GM23338 (cell line): ENCODE measurements around the gene ACO2. TPM values are rescaled to one million over a fixed set of nuclear protein-coding genes. Genes with fewer than 3 reads are reported as not detected.

Source experiments
- ATAC-seq: fragments of 200-7000 bp; cut with Tn5 transposase; 3 replicates; pipeline ENCODE4 v1.9.1; 2020
- DNase-seq: peaks from one replicate; pipeline ENCODE4 v3.0.0-alpha.2; 2015; ENCODE audit warnings: low spot score
- H2AFZ ChIP-seq: fragments of 200-600 bp; sonication (generic); 2 replicates; pipeline ENCODE4 v1.8.0; 2016; ENCODE audit warnings: antibody characterized with exemption, mild to moderate bottlenecking, moderate library complexity
- H3F3A ChIP-seq: fragments of 200-600 bp; sonication (generic); replicated peaks from 2 replicates; pipeline ENCODE4 v1.8.0; 2017; ENCODE audit warnings: antibody characterized with exemption, mixed run types, low read depth
- H3K27ac ChIP-seq: fragments of 200-600 bp; sonication (generic); 2 replicates; pipeline ENCODE4 v1.6.1; 2016; ENCODE audit warnings: low read depth
- H3K27me3 ChIP-seq: fragments of 200-600 bp; sonication (generic); 2 replicates; pipeline ENCODE4 v1.8.0; 2016; ENCODE audit warnings: mild to moderate bottlenecking, mixed run types, moderate library complexity; ENCODE audit not compliant: insufficient read depth
- H3K36me3 ChIP-seq: fragments of 200-600 bp; sonication (generic); 2 replicates; pipeline ENCODE4 v1.8.0; 2016; ENCODE audit warnings: mild to moderate bottlenecking; ENCODE audit not compliant: insufficient read depth
- H3K4me1 ChIP-seq: fragments of 200-600 bp; sonication (generic); 2 replicates; pipeline ENCODE4 v1.8.0; 2016; ENCODE audit warnings: mild to moderate bottlenecking, moderate library complexity; ENCODE audit not compliant: insufficient read depth
- H3K4me2 ChIP-seq: fragments of 200-600 bp; sonication (generic); 2 replicates; pipeline ENCODE4 v1.7.1; 2017; ENCODE audit warnings: mixed run types
- H3K4me3 ChIP-seq: fragments of 200-600 bp; sonication (generic); 2 replicates; pipeline ENCODE4 v1.6.1; 2016; ENCODE audit warnings: mixed run types
- H3K79me2 ChIP-seq: fragments of 200-600 bp; sonication (generic); replicated peaks from 2 replicates; pipeline ENCODE4 v1.8.0; 2017; ENCODE audit warnings: mild to moderate bottlenecking; ENCODE audit not compliant: insufficient read depth
- H3K9me2 ChIP-seq: fragments of 200-600 bp; sonication (generic); 2 replicates; pipeline ENCODE4 v1.8.0; 2017; ENCODE audit not compliant: insufficient read depth
- H4K20me1 ChIP-seq: fragments of 200-600 bp; sonication (generic); replicated peaks from 2 replicates; pipeline ENCODE4 v1.8.0; 2017; ENCODE audit warnings: mild to moderate bottlenecking; ENCODE audit not compliant: insufficient read depth
- H3K27ac Mint-ChIP-seq: 2 replicates; pipeline ENCODE4 v1.8.0; 2020; ENCODE audit warnings: inconsistent platforms, mild to moderate bottlenecking, moderate library complexity, mixed read lengths
- H3K27me3 Mint-ChIP-seq: 3 replicates; pipeline ENCODE4 v1.8.0; 2022; ENCODE audit warnings: low read depth, mild to moderate bottlenecking, moderate library complexity, mixed read lengths, inconsistent platforms; ENCODE audit not compliant: insufficient read depth, poor library complexity
- H3K36me3 Mint-ChIP-seq: 3 replicates; pipeline ENCODE4 v1.8.0; 2021; ENCODE audit warnings: low read depth, mild to moderate bottlenecking, inconsistent platforms, moderate library complexity, mixed read lengths
- H3K4me1 Mint-ChIP-seq: 3 replicates; pipeline ENCODE4 v1.8.0; 2020; ENCODE audit warnings: mild to moderate bottlenecking, inconsistent platforms, mixed read lengths
- H3K4me3 Mint-ChIP-seq: 3 replicates; pipeline ENCODE4 v1.8.0; 2021; ENCODE audit warnings: moderate library complexity, mild to moderate bottlenecking, inconsistent platforms, mixed read lengths
- H3K9me3 Mint-ChIP-seq: 3 replicates; pipeline ENCODE4 v1.8.0; 2020; ENCODE audit warnings: moderate library complexity, mild to moderate bottlenecking, inconsistent platforms, mixed read lengths
- EZH2 ChIP-seq: fragments of 200-600 bp; sonication (generic); IDR thresholded peaks from one replicate; pipeline ENCODE4 v1.8.0; 2017; ENCODE audit warnings: antibody characterized with exemption, mild to moderate bottlenecking, low read depth; ENCODE audit not compliant: unreplicated experiment
- EZH2phosphoT487 ChIP-seq: fragments of 200-600 bp; sonication (generic); IDR thresholded peaks from one replicate; pipeline ENCODE4 v1.8.1; 2018; ENCODE audit warnings: antibody characterized with exemption; ENCODE audit not compliant: unreplicated experiment
- JUNB ChIP-seq: IDR thresholded peaks from one replicate; pipeline ENCODE4 v1.6.1; 2016; ENCODE audit warnings: antibody characterized with exemption; ENCODE audit not compliant: unreplicated experiment
- POLR2AphosphoS5 ChIP-seq: IDR thresholded peaks from 2 replicates; pipeline ENCODE4 v1.6.1; 2016; ENCODE audit warnings: antibody characterized with exemption, low read depth
- STAT1 ChIP-seq: IDR thresholded peaks from one replicate; pipeline ENCODE4 v1.6.1; 2016; ENCODE audit warnings: antibody characterized with exemption; ENCODE audit not compliant: unreplicated experiment
- ZNF114 ChIP-seq: fragments of 250-450 bp; sonication (Bioruptor Pico); IDR thresholded peaks from 2 replicates; pipeline ENCODE4 v1.5.0; 2020; ENCODE audit warnings: mild to moderate bottlenecking, moderate library complexity
- ZNF331 ChIP-seq: fragments of 250-450 bp; sonication (Bioruptor Pico); IDR thresholded peaks from 2 replicates; pipeline ENCODE4 v1.5.0; 2020; ENCODE audit warnings: low read depth, mild to moderate bottlenecking, moderate library complexity
- polyA plus RNA-seq: library from polyadenylated mRNA; unstranded; fragments of >200 nt; fragmentation: Nextera tagmentation; extraction: Ambion mirVana; gene quantifications from 2 replicates; pipeline ENCODE4 v1.2.1, GENCODE V29; 2016
- total RNA-seq: library from RNA; depleted of rRNA; stranded (reverse); fragments of >200 nt; shearing (Covaris generic); gene quantifications from 2 replicates; pipeline ENCODE4 v1.2.3, GENCODE V29; 2014
- TF ChIP-seq, protein P1 (sequence below): fragments of 250-450 bp; sonication (Bioruptor Pico); IDR thresholded peaks from 2 replicates; pipeline ENCODE4 v1.5.0; 2020; ENCODE audit warnings: mild to moderate bottlenecking, moderate library complexity
- TF ChIP-seq, protein P2 (sequence below): IDR thresholded peaks from 2 replicates; pipeline ENCODE4 v1.6.1; 2016; ENCODE audit warnings: antibody characterized with exemption
- TF ChIP-seq, protein P3 (sequence below): IDR thresholded peaks from one replicate; pipeline ENCODE4 v1.6.1; 2018; ENCODE audit warnings: antibody characterized with exemption; ENCODE audit not compliant: unreplicated experiment

The ACO2 gene
- total and polyA plus RNA-seq, 2 experiments from 2014 or later = 36.2 to 79.7 TPM

GRCh38 chr22:41474872-41475451 is 6.0 kb downstream of the ACO2 start (continued):
- TF ChIP-seq, protein P1, sequence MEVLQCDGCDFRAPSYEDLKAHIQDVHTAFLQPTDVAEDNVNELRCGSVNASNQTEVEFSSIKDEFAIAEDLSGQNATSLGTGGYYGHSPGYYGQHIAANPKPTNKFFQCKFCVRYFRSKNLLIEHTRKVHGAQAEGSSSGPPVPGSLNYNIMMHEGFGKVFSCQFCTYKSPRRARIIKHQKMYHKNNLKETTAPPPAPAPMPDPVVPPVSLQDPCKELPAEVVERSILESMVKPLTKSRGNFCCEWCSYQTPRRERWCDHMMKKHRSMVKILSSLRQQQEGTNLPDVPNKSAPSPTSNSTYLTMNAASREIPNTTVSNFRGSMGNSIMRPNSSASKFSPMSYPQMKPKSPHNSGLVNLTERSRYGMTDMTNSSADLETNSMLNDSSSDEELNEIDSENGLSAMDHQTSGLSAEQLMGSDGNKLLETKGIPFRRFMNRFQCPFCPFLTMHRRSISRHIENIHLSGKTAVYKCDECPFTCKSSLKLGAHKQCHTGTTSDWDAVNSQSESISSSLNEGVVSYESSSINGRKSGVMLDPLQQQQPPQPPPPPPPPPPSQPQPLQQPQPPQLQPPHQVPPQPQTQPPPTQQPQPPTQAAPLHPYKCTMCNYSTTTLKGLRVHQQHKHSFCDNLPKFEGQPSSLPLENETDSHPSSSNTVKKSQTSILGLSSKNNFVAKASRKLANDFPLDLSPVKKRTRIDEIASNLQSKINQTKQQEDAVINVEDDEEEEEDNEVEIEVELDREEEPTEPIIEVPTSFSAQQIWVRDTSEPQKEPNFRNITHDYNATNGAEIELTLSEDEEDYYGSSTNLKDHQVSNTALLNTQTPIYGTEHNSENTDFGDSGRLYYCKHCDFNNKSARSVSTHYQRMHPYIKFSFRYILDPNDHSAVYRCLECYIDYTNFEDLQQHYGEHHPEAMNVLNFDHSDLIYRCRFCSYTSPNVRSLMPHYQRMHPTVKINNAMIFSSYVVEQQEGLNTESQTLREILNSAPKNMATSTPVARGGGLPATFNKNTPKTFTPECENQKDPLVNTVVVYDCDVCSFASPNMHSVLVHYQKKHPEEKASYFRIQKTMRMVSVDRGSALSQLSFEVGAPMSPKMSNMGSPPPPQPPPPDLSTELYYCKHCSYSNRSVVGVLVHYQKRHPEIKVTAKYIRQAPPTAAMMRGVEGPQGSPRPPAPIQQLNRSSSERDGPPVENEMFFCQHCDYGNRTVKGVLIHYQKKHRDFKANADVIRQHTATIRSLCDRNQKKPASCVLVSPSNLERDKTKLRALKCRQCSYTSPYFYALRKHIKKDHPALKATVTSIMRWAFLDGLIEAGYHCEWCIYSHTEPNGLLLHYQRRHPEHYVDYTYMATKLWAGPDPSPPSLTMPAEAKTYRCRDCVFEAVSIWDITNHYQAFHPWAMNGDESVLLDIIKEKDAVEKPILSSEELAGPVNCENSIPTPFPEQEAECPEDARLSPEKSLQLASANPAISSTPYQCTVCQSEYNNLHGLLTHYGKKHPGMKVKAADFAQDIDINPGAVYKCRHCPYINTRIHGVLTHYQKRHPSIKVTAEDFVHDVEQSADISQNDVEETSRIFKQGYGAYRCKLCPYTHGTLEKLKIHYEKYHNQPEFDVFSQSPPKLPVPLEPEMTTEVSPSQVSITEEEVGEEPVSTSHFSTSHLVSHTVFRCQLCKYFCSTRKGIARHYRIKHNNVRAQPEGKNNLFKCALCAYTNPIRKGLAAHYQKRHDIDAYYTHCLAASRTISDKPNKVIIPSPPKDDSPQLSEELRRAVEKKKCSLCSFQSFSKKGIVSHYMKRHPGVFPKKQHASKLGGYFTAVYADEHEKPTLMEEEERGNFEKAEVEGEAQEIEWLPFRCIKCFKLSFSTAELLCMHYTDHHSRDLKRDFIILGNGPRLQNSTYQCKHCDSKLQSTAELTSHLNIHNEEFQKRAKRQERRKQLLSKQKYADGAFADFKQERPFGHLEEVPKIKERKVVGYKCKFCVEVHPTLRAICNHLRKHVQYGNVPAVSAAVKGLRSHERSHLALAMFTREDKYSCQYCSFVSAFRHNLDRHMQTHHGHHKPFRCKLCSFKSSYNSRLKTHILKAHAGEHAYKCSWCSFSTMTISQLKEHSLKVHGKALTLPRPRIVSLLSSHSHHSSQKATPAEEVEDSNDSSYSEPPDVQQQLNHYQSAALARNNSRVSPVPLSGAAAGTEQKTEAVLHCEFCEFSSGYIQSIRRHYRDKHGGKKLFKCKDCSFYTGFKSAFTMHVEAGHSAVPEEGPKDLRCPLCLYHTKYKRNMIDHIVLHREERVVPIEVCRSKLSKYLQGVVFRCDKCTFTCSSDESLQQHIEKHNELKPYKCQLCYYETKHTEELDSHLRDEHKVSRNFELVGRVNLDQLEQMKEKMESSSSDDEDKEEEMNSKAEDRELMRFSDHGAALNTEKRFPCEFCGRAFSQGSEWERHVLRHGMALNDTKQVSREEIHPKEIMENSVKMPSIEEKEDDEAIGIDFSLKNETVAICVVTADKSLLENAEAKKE = no peak
- TF ChIP-seq, protein P2, sequence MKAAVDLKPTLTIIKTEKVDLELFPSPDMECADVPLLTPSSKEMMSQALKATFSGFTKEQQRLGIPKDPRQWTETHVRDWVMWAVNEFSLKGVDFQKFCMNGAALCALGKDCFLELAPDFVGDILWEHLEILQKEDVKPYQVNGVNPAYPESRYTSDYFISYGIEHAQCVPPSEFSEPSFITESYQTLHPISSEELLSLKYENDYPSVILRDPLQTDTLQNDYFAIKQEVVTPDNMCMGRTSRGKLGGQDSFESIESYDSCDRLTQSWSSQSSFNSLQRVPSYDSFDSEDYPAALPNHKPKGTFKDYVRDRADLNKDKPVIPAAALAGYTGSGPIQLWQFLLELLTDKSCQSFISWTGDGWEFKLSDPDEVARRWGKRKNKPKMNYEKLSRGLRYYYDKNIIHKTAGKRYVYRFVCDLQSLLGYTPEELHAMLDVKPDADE = no peak
- no peak for TF ChIP-seq ZNF331 (CRISPR knock-in tag)
- no peak for TF ChIP-seq POLR2AphosphoS5
- no peak for TF ChIP-seq JUNB
- TF ChIP-seq ZNF114 = no peak
- no peak for TF ChIP-seq EZH2
- TF ChIP-seq STAT1 = no peak

GRCh38 chr22:41478473-41478872 is 9.6 kb downstream of the ACO2 start:
- DNase-seq (no peak), ATAC-seq (no peak)
- Histone ChIP-seq H2AFZ (no peak overlapping the region), H3K27ac (0 out of 2 replicates have a peak overlapping the region, but pooled peaks have one; percentile 68), H3K4me1 (peaks cover 41% of the 10 kb centered on the region), H4K20me1 (peaks cover 35% of the 10 kb centered on the region), H3K36me3 (no peaks in the 10 kb centered on the region), H3F3A (peaks cover 22% of the 10 kb centered on the region; the same call in 1 of the 2 replicates), H3K4me3 (no peak overlapping the region), H3K79me2 (peaks cover 99% of the 10 kb centered on the region), H3K9me2 (no peaks in the 10 kb centered on the region), H3K4me2 (no peak overlapping the region), H3K27me3 (no peaks in the 10 kb centered on the region)
- peaks cover 8% of the 10 kb centered on the region for H3K27me3 Mint-ChIP-seq
- H3K36me3 Mint-ChIP-seq = no peaks in the 10 kb centered on the region; the same call in 2 of the 3 replicates
- H3K9me3 Mint-ChIP-seq = no peaks in the 10 kb centered on the region
- H3K27ac Mint-ChIP-seq = no peak overlapping the region
- no peak overlapping the region for H3K4me3 Mint-ChIP-seq
- H3K4me1 Mint-ChIP-seq = peaks cover 48% of the 10 kb centered on the region
- TF ChIP-seq EZH2phosphoT487 (no peak), JUNB (no peak), POLR2AphosphoS5 (no peak), EZH2 (no peak), ZNF114 (no peak), STAT1 (no peak)
- TF ChIP-seq, protein P2 = no peak
- TF ChIP-seq, protein P3, sequence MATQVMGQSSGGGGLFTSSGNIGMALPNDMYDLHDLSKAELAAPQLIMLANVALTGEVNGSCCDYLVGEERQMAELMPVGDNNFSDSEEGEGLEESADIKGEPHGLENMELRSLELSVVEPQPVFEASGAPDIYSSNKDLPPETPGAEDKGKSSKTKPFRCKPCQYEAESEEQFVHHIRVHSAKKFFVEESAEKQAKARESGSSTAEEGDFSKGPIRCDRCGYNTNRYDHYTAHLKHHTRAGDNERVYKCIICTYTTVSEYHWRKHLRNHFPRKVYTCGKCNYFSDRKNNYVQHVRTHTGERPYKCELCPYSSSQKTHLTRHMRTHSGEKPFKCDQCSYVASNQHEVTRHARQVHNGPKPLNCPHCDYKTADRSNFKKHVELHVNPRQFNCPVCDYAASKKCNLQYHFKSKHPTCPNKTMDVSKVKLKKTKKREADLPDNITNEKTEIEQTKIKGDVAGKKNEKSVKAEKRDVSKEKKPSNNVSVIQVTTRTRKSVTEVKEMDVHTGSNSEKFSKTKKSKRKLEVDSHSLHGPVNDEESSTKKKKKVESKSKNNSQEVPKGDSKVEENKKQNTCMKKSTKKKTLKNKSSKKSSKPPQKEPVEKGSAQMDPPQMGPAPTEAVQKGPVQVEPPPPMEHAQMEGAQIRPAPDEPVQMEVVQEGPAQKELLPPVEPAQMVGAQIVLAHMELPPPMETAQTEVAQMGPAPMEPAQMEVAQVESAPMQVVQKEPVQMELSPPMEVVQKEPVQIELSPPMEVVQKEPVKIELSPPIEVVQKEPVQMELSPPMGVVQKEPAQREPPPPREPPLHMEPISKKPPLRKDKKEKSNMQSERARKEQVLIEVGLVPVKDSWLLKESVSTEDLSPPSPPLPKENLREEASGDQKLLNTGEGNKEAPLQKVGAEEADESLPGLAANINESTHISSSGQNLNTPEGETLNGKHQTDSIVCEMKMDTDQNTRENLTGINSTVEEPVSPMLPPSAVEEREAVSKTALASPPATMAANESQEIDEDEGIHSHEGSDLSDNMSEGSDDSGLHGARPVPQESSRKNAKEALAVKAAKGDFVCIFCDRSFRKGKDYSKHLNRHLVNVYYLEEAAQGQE = no peak
